WI38 (cell line): Measurements from ENCODE around the gene PGC.

Experiments used
- H3K4me3 ChIP-seq: 2 replicates; pipeline ENCODE4 v1.5.1; 2011; ENCODE audit warnings: low read depth, mild to moderate bottlenecking, control low read depth, low read length
- TF ChIP-seq, protein P1 (sequence below): IDR thresholded peaks from 2 replicates; pipeline ENCODE4 v1.5.1; 2012; ENCODE audit warnings: low read depth, mild to moderate bottlenecking, control low read depth, low read length

PGC gene

DNA sequence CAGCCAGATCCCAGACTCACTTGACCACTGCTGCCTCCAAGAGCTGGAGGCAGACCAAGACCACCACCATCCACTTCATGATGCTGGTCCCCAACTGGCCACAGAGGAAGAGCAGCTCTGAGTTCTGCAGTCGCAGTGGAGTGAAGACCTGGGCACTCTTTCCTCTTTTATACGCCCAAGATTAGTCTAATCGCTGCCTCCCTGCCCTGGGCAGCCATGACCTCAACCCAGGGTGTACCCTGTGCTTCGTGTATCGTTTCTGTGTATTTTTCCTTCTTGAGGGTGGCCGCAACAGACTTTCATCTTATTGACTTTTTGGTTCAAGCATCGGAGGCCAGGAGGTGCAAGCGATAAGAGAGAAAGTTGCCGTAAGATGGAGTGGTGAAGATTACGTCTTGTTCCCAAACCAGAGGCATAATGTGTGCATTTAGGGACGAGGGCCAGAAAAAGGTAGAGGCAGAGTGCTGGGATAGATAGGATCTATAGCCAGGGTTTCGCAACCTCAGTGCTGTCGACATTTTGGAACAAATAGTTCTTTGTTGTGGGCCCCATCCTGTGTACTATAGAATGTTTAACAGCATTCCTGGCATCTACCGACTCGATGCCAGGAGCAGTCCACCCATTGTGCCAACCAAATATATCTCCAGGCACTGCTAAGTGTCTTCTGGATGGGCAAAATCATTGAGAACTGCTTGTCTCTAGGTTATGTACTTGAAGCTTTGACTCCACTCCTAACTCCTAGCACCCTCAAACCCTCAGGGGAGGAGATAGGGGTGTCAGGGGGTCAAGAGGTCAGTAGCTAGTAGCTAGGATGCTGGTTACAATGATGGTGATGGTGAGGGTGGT, at the start of gene PGC:
PGC (minus strand) TSS at position 142 of the 846 bp plus-strand sequence; CDS start at position 79, 63 bp downstream.
- TF ChIP-seq, protein P1, sequence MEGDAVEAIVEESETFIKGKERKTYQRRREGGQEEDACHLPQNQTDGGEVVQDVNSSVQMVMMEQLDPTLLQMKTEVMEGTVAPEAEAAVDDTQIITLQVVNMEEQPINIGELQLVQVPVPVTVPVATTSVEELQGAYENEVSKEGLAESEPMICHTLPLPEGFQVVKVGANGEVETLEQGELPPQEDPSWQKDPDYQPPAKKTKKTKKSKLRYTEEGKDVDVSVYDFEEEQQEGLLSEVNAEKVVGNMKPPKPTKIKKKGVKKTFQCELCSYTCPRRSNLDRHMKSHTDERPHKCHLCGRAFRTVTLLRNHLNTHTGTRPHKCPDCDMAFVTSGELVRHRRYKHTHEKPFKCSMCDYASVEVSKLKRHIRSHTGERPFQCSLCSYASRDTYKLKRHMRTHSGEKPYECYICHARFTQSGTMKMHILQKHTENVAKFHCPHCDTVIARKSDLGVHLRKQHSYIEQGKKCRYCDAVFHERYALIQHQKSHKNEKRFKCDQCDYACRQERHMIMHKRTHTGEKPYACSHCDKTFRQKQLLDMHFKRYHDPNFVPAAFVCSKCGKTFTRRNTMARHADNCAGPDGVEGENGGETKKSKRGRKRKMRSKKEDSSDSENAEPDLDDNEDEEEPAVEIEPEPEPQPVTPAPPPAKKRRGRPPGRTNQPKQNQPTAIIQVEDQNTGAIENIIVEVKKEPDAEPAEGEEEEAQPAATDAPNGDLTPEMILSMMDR: no peak
- H3K4me3 ChIP-seq: no peak within 1 kb of the TSS

DNA sequence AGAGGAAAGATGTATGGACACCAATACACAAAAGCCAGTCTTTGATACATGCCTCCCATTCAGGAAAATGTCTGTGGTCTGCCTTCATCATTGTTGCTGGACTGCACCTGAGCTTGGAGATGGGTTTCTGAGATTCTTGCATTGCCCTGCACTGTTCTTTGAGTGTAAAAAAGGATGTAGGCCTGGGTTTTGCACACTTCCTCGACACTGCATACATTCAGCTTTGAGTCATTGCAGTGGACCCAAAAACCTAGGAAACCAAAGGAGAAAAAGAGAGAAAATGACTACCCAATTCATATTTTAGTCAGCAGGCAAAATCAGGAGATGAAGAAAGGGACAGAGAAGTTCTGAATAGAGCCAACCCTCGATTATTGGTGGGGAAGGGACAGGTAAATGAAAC, 49.3 kb upstream of the PGC start:
- H3K4me3 ChIP-seq: no peak overlapping the region
- TF ChIP-seq, protein P1: no peak

DNA sequence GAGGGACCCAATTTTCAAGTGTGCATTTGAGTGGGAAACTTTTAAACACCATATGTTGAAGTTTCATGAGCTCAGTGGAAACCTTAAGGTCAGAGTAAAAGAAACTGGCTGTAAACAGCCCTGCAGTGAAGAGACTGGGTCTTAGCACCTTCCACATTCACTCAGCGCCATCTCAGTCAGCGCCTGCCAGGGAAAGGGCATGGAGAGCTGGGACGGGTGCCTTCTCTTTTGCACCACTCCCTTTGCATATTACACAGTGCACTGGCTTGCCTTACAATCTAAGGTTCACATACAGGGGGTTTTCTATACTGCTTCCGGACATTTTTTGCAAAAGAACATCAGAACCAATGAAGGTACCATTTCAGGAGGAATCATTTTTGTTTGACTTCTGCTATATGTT, 44.8 kb upstream of the PGC start:
- no peak overlapping the region for H3K4me3 ChIP-seq
- TF ChIP-seq, protein P1: no peak

DNA sequence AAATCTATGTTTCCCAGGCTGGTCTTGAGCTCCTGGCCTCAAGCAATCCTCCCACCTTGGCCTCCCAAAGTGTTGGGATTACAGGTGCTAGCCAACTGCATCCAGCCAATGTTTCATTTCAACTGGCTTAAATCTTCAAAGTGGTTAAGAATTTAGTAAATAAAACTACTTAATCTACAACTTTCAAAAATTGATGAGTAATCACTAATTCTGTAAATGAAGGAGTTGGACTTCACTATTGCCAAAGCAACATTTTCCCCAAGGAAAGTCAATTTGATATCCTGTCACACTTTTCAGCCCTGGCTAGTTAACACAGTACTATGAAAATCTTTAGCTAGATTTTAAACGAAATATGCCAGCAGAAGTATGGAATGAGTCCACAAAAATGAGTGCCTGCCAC, 44.1 kb upstream of the PGC start:
- TF ChIP-seq, protein P1: no peak
- H3K4me3 ChIP-seq: no peak overlapping the region

DNA sequence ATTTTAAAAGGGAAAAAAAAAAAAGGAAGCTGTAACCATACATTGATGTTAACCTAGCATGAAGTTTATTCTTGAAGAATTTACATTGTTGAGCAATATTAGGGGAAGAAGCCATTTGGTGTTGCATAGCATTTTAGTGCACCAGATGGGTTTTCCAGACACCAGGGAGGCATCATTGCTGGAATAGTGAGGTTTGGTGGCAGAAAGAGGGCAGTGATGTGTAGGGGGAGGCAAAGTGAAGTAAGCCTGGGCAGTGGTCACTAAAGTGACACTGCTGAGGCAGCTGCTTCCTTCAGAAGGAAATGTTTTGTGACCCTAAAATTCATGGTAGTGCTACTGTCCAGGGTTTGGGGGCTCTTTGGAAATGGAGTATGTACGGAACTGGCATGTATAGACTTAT, 42.8 kb upstream of the PGC start:
- no peak overlapping the region for H3K4me3 ChIP-seq
- TF ChIP-seq, protein P1: no peak

DNA sequence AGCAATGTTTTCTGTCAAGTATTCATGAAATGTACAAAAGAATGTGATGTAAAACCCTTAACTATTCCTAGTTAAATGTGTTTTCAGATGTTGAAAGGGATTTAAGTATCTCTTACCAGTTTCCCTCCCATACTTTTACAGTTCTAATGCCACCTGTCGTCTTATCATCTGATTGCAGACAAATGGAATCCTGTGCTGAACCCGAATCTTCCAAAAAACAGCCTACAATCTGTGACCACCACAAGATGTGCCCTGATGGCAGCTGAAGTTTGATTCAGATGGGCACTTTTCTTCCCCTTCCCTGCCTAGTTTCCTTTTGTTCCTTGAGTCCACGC, 42.2 kb upstream of the PGC start:
- TF ChIP-seq, protein P1: no peak
- H3K4me3 ChIP-seq: no peak overlapping the region

DNA sequence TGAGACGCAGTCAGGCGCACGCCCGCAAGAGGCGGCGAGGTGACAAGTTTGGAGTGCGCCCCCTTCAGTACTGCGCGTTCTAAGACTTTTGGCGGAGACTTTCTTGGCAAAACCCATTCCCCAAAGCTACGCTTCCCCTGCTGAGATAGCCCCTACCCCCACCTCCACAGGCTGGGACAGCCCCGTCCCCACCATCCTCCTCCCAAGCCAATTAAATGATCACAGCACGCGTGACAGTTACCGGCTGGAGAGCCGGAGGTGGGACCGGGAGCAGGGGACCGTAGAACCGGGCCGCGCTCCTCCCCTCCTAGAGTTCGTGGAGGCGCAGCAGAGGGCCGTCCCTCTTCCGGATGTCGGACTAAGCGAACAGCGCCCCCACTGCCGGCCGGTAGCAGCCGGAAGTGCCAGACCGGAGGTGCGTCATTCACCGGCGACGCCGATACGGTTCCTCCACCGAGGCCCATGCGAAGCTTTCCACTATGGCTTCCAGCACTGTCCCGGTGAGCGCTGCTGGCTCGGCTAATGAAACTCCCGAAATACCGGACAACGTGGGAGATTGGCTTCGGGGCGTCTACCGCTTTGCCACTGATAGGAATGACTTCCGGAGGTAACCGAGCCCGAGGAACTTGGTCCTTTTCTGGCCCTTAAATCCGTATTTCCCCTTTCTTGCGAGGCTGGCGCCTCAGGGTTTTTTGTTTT, 40.2 kb upstream of the PGC start, which contains the start of gene TOMM6:
TOMM6 (plus strand) TSS at position 476 of the 699 bp plus-strand sequence; CDS start at position 480, 4 bp downstream.
- TF ChIP-seq, protein P1: peak; percentile 68; the same call in 1 of the 2 replicates
- H3K4me3 ChIP-seq: peak within 1 kb of the TSS; percentile 100
